Neural progenitor cell (in vitro differentiated cells): ENCODE measurements around the gene XRCC3.

Experiments used
- EZH2 ChIP-seq: fragments of 200-600 bp; sonication (generic); IDR thresholded peaks from 2 replicates; pipeline ENCODE4 v1.6.1; 2017; ENCODE audit warnings: antibody characterized with exemption, mild to moderate bottlenecking, moderate library complexity
- EZH2phosphoT487 ChIP-seq: fragments of 200-600 bp; sonication (generic); IDR thresholded peaks from 2 replicates; pipeline ENCODE4 v1.6.1; 2017; ENCODE audit warnings: antibody characterized with exemption
- TF ChIP-seq, protein P1 (sequence below): fragments of 200-600 bp; sonication (generic); IDR thresholded peaks from 2 replicates; pipeline ENCODE4 v1.5.1; 2017; ENCODE audit warnings: antibody characterized with exemption, mild to moderate bottlenecking

GRCh38 chr14:103729496-103730448 is 14.5 kb upstream of the XRCC3 start:
- TF ChIP-seq, protein P1, sequence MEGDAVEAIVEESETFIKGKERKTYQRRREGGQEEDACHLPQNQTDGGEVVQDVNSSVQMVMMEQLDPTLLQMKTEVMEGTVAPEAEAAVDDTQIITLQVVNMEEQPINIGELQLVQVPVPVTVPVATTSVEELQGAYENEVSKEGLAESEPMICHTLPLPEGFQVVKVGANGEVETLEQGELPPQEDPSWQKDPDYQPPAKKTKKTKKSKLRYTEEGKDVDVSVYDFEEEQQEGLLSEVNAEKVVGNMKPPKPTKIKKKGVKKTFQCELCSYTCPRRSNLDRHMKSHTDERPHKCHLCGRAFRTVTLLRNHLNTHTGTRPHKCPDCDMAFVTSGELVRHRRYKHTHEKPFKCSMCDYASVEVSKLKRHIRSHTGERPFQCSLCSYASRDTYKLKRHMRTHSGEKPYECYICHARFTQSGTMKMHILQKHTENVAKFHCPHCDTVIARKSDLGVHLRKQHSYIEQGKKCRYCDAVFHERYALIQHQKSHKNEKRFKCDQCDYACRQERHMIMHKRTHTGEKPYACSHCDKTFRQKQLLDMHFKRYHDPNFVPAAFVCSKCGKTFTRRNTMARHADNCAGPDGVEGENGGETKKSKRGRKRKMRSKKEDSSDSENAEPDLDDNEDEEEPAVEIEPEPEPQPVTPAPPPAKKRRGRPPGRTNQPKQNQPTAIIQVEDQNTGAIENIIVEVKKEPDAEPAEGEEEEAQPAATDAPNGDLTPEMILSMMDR = no peak
- TF ChIP-seq EZH2 = no peak
- TF ChIP-seq EZH2phosphoT487 = no peak
